ENCODE results near the gene CAPN5.

The CAPN5 gene

GRCh38 chr11:77088236-77089003, 21.6 kb downstream of the CAPN5 start:
- H3K27me3 ChIP-seq (ENCODE audit: insufficient read depth, insufficient read length): no peaks in the 10 kb centered on the region
- peaks cover 10% of the 10 kb centered on the region for H3K4me1 ChIP-seq (ENCODE audit: insufficient read depth, insufficient read length)
- no peaks in the 10 kb centered on the region for H3K36me3 ChIP-seq (ENCODE audit: insufficient read depth, insufficient read length, low read length)
- DNase-seq (ENCODE audit: low read depth, low spot score): no peak
- TF ChIP-seq YY1 (IDR thresholded peaks at IDR 0.05; ENCODE audit: insufficient read depth, insufficient read length): no peak
- no peak for TF ChIP-seq ZNF274 (IDR thresholded peaks at IDR 0.05; ENCODE audit: low read depth, low read length)
- no peak for TF ChIP-seq SUZ12 (IDR thresholded peaks at IDR 0.05; ENCODE audit: extremely low read depth, insufficient read depth, insufficient read length)
- H3K9ac ChIP-seq (ENCODE audit: insufficient read length, low read depth): no peak overlapping the region
- H3K9me3 ChIP-seq (ENCODE audit: insufficient read depth, low read length): no peaks in the 10 kb centered on the region
- H3K4me3 ChIP-seq (ENCODE audit: insufficient read length, low read depth): no peak overlapping the region

- TF ChIP-seq SUZ12 (IDR thresholded peaks at IDR 0.05; ENCODE audit: extremely low read depth, insufficient read depth, insufficient read length) (no peak), ZNF274 (IDR thresholded peaks at IDR 0.05; ENCODE audit: low read depth, low read length) (no peak), YY1 (IDR thresholded peaks at IDR 0.05; ENCODE audit: insufficient read depth, insufficient read length) (no peak)
- no peak overlapping the region for H3K9ac ChIP-seq (ENCODE audit: insufficient read length, low read depth)
- no peaks in the 10 kb centered on the region for H3K9me3 ChIP-seq (ENCODE audit: insufficient read depth, low read length)
- no peak for DNase-seq (ENCODE audit: low read depth, low spot score)
- no peak overlapping the region for H3K4me3 ChIP-seq (ENCODE audit: insufficient read length, low read depth)
- no peaks in the 10 kb centered on the region for H3K27me3 ChIP-seq (ENCODE audit: insufficient read depth, insufficient read length)
- H3K4me1 ChIP-seq (ENCODE audit: insufficient read depth, insufficient read length): peaks cover 10% of the 10 kb centered on the region
- H3K36me3 ChIP-seq (ENCODE audit: insufficient read depth, insufficient read length, low read length): no peaks in the 10 kb centered on the region
These were observed 22.3 kb downstream of the CAPN5 start for GRCh38 chr11:77089004-77089545.

DNA sequence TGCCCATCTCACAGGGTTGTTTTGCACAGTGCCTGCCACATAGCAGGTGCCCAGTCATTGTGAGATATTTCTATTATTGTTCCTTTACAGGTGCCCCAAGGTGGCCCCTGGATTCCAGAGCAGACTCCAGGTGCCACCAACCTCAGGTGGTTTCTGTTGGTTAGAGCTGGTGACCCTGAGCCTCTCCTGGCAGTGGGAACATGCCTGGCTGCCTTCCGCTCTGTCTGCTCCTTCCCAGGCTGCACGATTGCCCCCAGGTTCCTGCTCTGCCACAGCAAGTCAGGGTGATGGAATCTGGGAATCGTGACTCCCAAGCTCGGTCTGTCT, 23.2 kb downstream of the CAPN5 start:
- no peaks in the 10 kb centered on the region for H3K27me3 ChIP-seq (ENCODE audit: insufficient read depth, insufficient read length)
- no peak overlapping the region for H3K4me3 ChIP-seq (ENCODE audit: insufficient read length, low read depth)
- no peaks in the 10 kb centered on the region for H3K36me3 ChIP-seq (ENCODE audit: insufficient read depth, insufficient read length, low read length)
- H3K4me1 ChIP-seq (ENCODE audit: insufficient read depth, insufficient read length): peaks cover 10% of the 10 kb centered on the region
- H3K9ac ChIP-seq (ENCODE audit: insufficient read length, low read depth): no peak overlapping the region
- no peaks in the 10 kb centered on the region for H3K9me3 ChIP-seq (ENCODE audit: insufficient read depth, low read length)
- TF ChIP-seq ZNF274 (IDR thresholded peaks at IDR 0.05; ENCODE audit: low read depth, low read length) (no peak), YY1 (IDR thresholded peaks at IDR 0.05; ENCODE audit: insufficient read depth, insufficient read length) (no peak), SUZ12 (IDR thresholded peaks at IDR 0.05; ENCODE audit: extremely low read depth, insufficient read depth, insufficient read length) (no peak)
- no peak for DNase-seq (ENCODE audit: low read depth, low spot score)

DNA sequence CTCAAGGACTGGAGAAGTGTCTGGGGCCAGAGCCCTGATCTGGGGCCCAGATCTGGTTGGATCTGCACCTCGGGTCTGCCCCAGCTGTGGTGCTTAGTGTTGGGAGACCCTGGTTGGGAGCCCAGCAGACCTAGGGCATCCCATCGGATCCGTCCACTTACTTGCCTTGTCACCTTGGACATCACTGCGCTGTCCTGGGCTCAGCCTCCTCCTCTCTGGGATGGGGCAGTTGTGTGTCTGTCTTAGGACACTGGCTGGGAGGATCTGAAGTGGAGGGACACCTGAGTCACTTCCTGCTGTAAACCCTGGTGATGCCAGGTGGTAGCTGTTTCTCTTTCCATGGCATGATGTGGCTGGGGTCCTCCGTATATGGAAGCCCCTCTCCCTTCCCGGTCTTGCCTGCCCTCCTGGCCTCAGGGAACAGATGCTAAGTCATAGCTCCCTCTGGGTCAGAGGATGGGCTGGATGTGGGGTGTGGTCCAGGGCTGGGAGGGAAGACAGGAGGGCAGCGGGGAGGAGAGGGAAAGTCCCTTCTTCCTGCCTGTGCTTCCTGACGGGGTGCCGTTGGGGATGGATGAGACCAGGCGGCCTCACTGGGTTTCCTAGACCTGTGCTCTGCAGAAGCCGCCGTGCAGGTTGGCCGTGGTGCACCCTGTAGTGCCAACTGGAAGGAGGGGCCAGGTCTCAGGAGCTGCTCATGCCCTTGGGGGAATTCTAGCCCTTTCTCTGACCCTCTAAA, 23.8 kb downstream of the CAPN5 start:
- Histone ChIP-seq H3K4me3 (ENCODE audit: insufficient read length, low read depth) (no peak overlapping the region), H3K36me3 (ENCODE audit: insufficient read depth, insufficient read length, low read length) (no peaks in the 10 kb centered on the region), H3K9ac (ENCODE audit: insufficient read length, low read depth) (no peak overlapping the region), H3K4me1 (ENCODE audit: insufficient read depth, insufficient read length) (peaks cover 10% of the 10 kb centered on the region), H3K9me3 (ENCODE audit: insufficient read depth, low read length) (no peaks in the 10 kb centered on the region), H3K27me3 (ENCODE audit: insufficient read depth, insufficient read length) (no peaks in the 10 kb centered on the region)
- DNase-seq (ENCODE audit: low read depth, low spot score): no peak
- TF ChIP-seq ZNF274 (IDR thresholded peaks at IDR 0.05; ENCODE audit: low read depth, low read length) (no peak), SUZ12 (IDR thresholded peaks at IDR 0.05; ENCODE audit: extremely low read depth, insufficient read depth, insufficient read length) (no peak), YY1 (IDR thresholded peaks at IDR 0.05; ENCODE audit: insufficient read depth, insufficient read length) (no peak)

DNA sequence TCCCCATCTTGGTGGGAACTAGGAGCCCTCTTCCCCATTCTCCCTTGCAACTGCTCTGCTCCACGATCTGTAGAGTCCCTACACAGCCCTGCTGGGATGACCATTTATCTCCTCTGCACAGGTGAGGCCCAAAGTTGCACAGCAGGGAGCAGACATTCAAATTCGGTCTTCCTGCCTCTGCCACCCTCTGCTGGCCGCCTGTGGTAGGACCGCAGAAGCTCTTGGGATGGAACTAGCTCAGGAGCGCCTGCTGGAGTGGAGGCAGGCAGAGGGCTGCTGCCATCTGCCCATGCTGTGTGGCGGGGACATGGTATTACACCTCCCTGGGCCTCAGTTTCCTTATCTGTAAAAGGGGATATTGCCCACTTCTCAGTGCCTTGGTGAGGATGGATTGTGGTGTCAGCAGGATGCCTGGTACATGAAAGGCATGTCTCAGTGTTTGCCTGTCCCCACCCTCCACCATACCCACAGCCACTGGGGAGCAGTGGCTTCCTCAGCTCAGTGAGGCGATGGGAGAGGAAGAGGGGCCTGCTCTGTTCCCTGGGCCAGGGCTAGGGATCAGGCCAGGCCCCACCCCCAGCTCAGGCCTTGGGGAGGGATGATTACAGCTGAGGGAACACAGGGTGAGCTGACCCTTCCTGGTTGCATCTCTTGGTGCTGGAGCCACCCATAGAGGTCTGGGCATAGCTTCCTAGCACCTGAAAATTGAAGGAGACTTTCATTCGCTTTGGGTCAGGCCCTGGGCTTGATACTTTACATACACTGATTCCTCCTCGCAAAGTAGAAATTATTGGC, 24.6 kb downstream of the CAPN5 start:
- no peak for TF ChIP-seq YY1 (IDR thresholded peaks at IDR 0.05; ENCODE audit: insufficient read depth, insufficient read length)
- TF ChIP-seq ZNF274 (IDR thresholded peaks at IDR 0.05; ENCODE audit: low read depth, low read length): no peak
- TF ChIP-seq SUZ12 (IDR thresholded peaks at IDR 0.05; ENCODE audit: extremely low read depth, insufficient read depth, insufficient read length): no peak
- Histone ChIP-seq H3K36me3 (ENCODE audit: insufficient read depth, insufficient read length, low read length) (no peaks in the 10 kb centered on the region), H3K9me3 (ENCODE audit: insufficient read depth, low read length) (no peaks in the 10 kb centered on the region), H3K4me3 (ENCODE audit: insufficient read length, low read depth) (no peak overlapping the region), H3K27me3 (ENCODE audit: insufficient read depth, insufficient read length) (no peaks in the 10 kb centered on the region), H3K9ac (ENCODE audit: insufficient read length, low read depth) (no peak overlapping the region), H3K4me1 (ENCODE audit: insufficient read depth, insufficient read length) (peaks cover 10% of the 10 kb centered on the region)
- peak; percentile 80 for DNase-seq (ENCODE audit: low read depth, low spot score)

DNA sequence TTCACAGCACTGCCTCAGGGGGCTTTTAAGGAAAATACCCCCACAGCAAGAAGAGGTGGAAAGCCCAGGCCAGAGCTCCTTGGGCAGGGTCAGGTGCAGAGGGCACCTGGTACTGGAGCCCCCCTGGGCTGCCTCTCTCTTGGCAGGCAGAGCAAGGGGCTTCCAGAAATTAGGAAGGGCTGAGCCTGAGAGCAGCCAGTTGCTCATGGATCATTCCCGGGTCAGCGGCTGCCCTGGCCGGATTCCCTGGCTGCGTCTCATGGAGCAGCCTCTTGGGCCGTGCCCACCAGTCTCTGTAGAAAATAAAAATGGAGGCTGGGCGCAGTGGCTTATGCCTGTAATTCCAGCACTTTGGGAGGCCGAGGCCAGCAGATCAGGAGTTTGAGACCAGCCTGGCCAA, 25.6 kb downstream of the CAPN5 start:
- Histone ChIP-seq H3K9me3 (ENCODE audit: insufficient read depth, low read length) (no peaks in the 10 kb centered on the region), H3K4me1 (ENCODE audit: insufficient read depth, insufficient read length) (peaks cover 10% of the 10 kb centered on the region), H3K4me3 (ENCODE audit: insufficient read length, low read depth) (no peak overlapping the region), H3K27me3 (ENCODE audit: insufficient read depth, insufficient read length) (no peaks in the 10 kb centered on the region), H3K36me3 (ENCODE audit: insufficient read depth, insufficient read length, low read length) (no peaks in the 10 kb centered on the region), H3K9ac (ENCODE audit: insufficient read length, low read depth) (no peak overlapping the region)
- DNase-seq (ENCODE audit: low read depth, low spot score): no peak
- TF ChIP-seq SUZ12 (IDR thresholded peaks at IDR 0.05; ENCODE audit: extremely low read depth, insufficient read depth, insufficient read length) (no peak), YY1 (IDR thresholded peaks at IDR 0.05; ENCODE audit: insufficient read depth, insufficient read length) (no peak), ZNF274 (IDR thresholded peaks at IDR 0.05; ENCODE audit: low read depth, low read length) (no peak)
